GM23338 (cell line): ENCODE results near the gene SYP. TPM values are rescaled to one million over a fixed set of nuclear protein-coding genes. Genes with fewer than 3 reads are reported as not detected.

Source experiments
- ATAC-seq: fragments of 200-7000 bp; cut with Tn5 transposase; 3 replicates; pipeline ENCODE4 v1.9.1; 2020
- DNase-seq: peaks from one replicate; pipeline ENCODE4 v3.0.0-alpha.2; 2015; ENCODE audit warnings: low spot score
- H2AFZ ChIP-seq: fragments of 200-600 bp; sonication (generic); 2 replicates; pipeline ENCODE4 v1.8.0; 2016; ENCODE audit warnings: antibody characterized with exemption, mild to moderate bottlenecking, moderate library complexity
- H3F3A ChIP-seq: fragments of 200-600 bp; sonication (generic); replicated peaks from 2 replicates; pipeline ENCODE4 v1.8.0; 2017; ENCODE audit warnings: antibody characterized with exemption, mixed run types, low read depth
- H3K27ac ChIP-seq: fragments of 200-600 bp; sonication (generic); 2 replicates; pipeline ENCODE4 v1.6.1; 2016; ENCODE audit warnings: low read depth
- H3K27me3 ChIP-seq: fragments of 200-600 bp; sonication (generic); 2 replicates; pipeline ENCODE4 v1.8.0; 2016; ENCODE audit warnings: mild to moderate bottlenecking, mixed run types, moderate library complexity; ENCODE audit not compliant: insufficient read depth
- H3K36me3 ChIP-seq: fragments of 200-600 bp; sonication (generic); 2 replicates; pipeline ENCODE4 v1.8.0; 2016; ENCODE audit warnings: mild to moderate bottlenecking; ENCODE audit not compliant: insufficient read depth
- H3K4me1 ChIP-seq: fragments of 200-600 bp; sonication (generic); 2 replicates; pipeline ENCODE4 v1.8.0; 2016; ENCODE audit warnings: mild to moderate bottlenecking, moderate library complexity; ENCODE audit not compliant: insufficient read depth
- H3K4me2 ChIP-seq: fragments of 200-600 bp; sonication (generic); 2 replicates; pipeline ENCODE4 v1.7.1; 2017; ENCODE audit warnings: mixed run types
- H3K4me3 ChIP-seq: fragments of 200-600 bp; sonication (generic); 2 replicates; pipeline ENCODE4 v1.6.1; 2016; ENCODE audit warnings: mixed run types
- H3K79me2 ChIP-seq: fragments of 200-600 bp; sonication (generic); replicated peaks from 2 replicates; pipeline ENCODE4 v1.8.0; 2017; ENCODE audit warnings: mild to moderate bottlenecking; ENCODE audit not compliant: insufficient read depth
- H3K9me2 ChIP-seq: fragments of 200-600 bp; sonication (generic); 2 replicates; pipeline ENCODE4 v1.8.0; 2017; ENCODE audit not compliant: insufficient read depth
- H4K20me1 ChIP-seq: fragments of 200-600 bp; sonication (generic); replicated peaks from 2 replicates; pipeline ENCODE4 v1.8.0; 2017; ENCODE audit warnings: mild to moderate bottlenecking; ENCODE audit not compliant: insufficient read depth
- H3K27ac Mint-ChIP-seq: 2 replicates; pipeline ENCODE4 v1.8.0; 2020; ENCODE audit warnings: inconsistent platforms, mild to moderate bottlenecking, moderate library complexity, mixed read lengths
- H3K27me3 Mint-ChIP-seq: 3 replicates; pipeline ENCODE4 v1.8.0; 2022; ENCODE audit warnings: low read depth, mild to moderate bottlenecking, moderate library complexity, mixed read lengths, inconsistent platforms; ENCODE audit not compliant: insufficient read depth, poor library complexity
- H3K36me3 Mint-ChIP-seq: 3 replicates; pipeline ENCODE4 v1.8.0; 2021; ENCODE audit warnings: low read depth, mild to moderate bottlenecking, inconsistent platforms, moderate library complexity, mixed read lengths
- H3K4me1 Mint-ChIP-seq: 3 replicates; pipeline ENCODE4 v1.8.0; 2020; ENCODE audit warnings: mild to moderate bottlenecking, inconsistent platforms, mixed read lengths
- H3K4me3 Mint-ChIP-seq: 3 replicates; pipeline ENCODE4 v1.8.0; 2021; ENCODE audit warnings: moderate library complexity, mild to moderate bottlenecking, inconsistent platforms, mixed read lengths
- H3K9me3 Mint-ChIP-seq: 3 replicates; pipeline ENCODE4 v1.8.0; 2020; ENCODE audit warnings: moderate library complexity, mild to moderate bottlenecking, inconsistent platforms, mixed read lengths
- CREB1 ChIP-seq: fragments of 250-450 bp; sonication (Bioruptor Pico); IDR thresholded peaks from 2 replicates; pipeline ENCODE4 v1.5.0; 2020; ENCODE audit warnings: low read depth, mild to moderate bottlenecking, moderate library complexity
- ETS1 ChIP-seq: IDR thresholded peaks from 2 replicates; pipeline ENCODE4 v1.6.1; 2016; ENCODE audit warnings: antibody characterized with exemption
- EZH2 ChIP-seq: fragments of 200-600 bp; sonication (generic); IDR thresholded peaks from one replicate; pipeline ENCODE4 v1.8.0; 2017; ENCODE audit warnings: antibody characterized with exemption, mild to moderate bottlenecking, low read depth; ENCODE audit not compliant: unreplicated experiment
- EZH2phosphoT487 ChIP-seq: fragments of 200-600 bp; sonication (generic); IDR thresholded peaks from one replicate; pipeline ENCODE4 v1.8.1; 2018; ENCODE audit warnings: antibody characterized with exemption; ENCODE audit not compliant: unreplicated experiment
- JUNB ChIP-seq: IDR thresholded peaks from one replicate; pipeline ENCODE4 v1.6.1; 2016; ENCODE audit warnings: antibody characterized with exemption; ENCODE audit not compliant: unreplicated experiment
- NANOG ChIP-seq: IDR thresholded peaks from 2 replicates; pipeline ENCODE4 v1.6.1; 2016; ENCODE audit warnings: antibody characterized with exemption, borderline replicate concordance
- POLR2AphosphoS5 ChIP-seq: IDR thresholded peaks from 2 replicates; pipeline ENCODE4 v1.6.1; 2016; ENCODE audit warnings: antibody characterized with exemption, low read depth
- STAT1 ChIP-seq: IDR thresholded peaks from one replicate; pipeline ENCODE4 v1.6.1; 2016; ENCODE audit warnings: antibody characterized with exemption; ENCODE audit not compliant: unreplicated experiment
- ZNF114 ChIP-seq: fragments of 250-450 bp; sonication (Bioruptor Pico); IDR thresholded peaks from 2 replicates; pipeline ENCODE4 v1.5.0; 2020; ENCODE audit warnings: mild to moderate bottlenecking, moderate library complexity
- ZNF331 ChIP-seq: fragments of 250-450 bp; sonication (Bioruptor Pico); IDR thresholded peaks from 2 replicates; pipeline ENCODE4 v1.5.0; 2020; ENCODE audit warnings: low read depth, mild to moderate bottlenecking, moderate library complexity
- polyA plus RNA-seq: library from polyadenylated mRNA; unstranded; fragments of >200 nt; fragmentation: Nextera tagmentation; extraction: Ambion mirVana; gene quantifications from 2 replicates; pipeline ENCODE4 v1.2.1, GENCODE V29; 2016
- total RNA-seq: library from RNA; depleted of rRNA; stranded (reverse); fragments of >200 nt; shearing (Covaris generic); gene quantifications from 2 replicates; pipeline ENCODE4 v1.2.3, GENCODE V29; 2014
- TF ChIP-seq, protein P1 (sequence below): IDR thresholded peaks from one replicate; pipeline ENCODE4 v1.6.1; 2018; ENCODE audit warnings: antibody characterized with exemption; ENCODE audit not compliant: unreplicated experiment
- TF ChIP-seq, protein P2 (sequence below), 2 experiments: fragments of 200-600 bp in 1 of 2; sonication (generic) in 1 of 2; conservative IDR thresholded peaks; 2 replicates each; pipeline versions ENCODE4 v1.5.1 to v1.6.1; 2016 to 2017; ENCODE audit warnings: antibody characterized with exemption in 2 of 2, low read depth in 2 of 2, mild to moderate bottlenecking in 2 of 2, moderate library complexity in 1 of 2
- TF ChIP-seq, protein P3 (sequence below): fragments of 250-450 bp; sonication (Bioruptor Pico); IDR thresholded peaks from 2 replicates; pipeline ENCODE4 v1.5.0; 2020; ENCODE audit warnings: mild to moderate bottlenecking, moderate library complexity

SYP gene
- total and polyA plus RNA-seq, 2 experiments from 2014 or later = 3.7 to 9.1 TPM

DNA sequence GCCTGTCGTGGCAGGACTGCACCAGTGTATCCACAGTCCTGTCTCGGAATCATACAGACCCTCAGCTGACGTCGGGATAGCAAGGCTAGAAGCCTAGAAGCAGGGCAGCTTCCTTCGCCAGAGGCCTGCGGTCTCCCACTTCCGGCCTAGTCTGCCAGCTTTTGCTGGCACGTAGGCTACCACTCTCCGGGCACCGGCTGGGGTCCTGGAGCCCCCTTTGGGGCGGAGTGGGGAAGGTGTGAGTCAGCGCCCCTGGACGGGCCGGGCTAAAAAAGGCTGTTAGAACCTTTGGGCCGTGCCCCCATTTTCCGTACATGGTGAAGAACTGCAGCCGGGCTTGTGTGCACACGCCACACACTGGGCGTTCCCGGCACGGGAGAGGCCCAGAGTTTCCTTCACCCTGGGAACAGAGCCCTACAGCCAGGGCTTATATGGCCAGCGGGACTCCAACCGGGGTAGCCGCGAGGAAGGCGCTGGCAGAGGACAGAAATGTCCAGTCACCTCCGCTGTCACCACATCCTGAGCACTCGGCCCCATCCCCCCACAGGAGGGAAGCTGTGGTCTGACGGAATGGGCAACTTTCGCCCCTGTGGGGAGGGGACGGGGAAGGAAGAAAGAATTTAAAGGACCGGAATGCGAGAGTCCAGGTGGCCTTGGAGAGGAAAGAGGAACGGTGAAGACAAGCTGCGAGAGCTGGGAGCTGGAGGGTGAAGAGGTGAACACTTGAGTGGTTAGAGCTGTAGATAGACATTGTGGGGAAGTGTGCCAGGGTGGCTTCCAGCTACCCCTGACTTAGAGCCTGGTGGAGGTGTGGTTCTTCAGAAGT is 32.9 kb downstream of the SYP start:
- H3K9me2 ChIP-seq = no peaks in the 10 kb centered on the region
- H3K27me3 ChIP-seq = peaks cover 58% of the 10 kb centered on the region
- peak overlapping the region; percentile 86 for H3K4me2 ChIP-seq
- H2AFZ ChIP-seq = peak overlapping the region; percentile 72; the same call in 1 of the 2 replicates
- DNase-seq (peak; percentile 49), ATAC-seq (peak; percentile 6)
- TF ChIP-seq STAT1 (no peak), ETS1 (no peak), ZNF114 (CRISPR knock-in tag) (no peak), EZH2phosphoT487 (no peak), NANOG (no peak), EZH2 (no peak), CREB1 (no peak), ZNF331 (CRISPR knock-in tag) (no peak), POLR2AphosphoS5 (no peak), JUNB (no peak)
- TF ChIP-seq, protein P1, sequence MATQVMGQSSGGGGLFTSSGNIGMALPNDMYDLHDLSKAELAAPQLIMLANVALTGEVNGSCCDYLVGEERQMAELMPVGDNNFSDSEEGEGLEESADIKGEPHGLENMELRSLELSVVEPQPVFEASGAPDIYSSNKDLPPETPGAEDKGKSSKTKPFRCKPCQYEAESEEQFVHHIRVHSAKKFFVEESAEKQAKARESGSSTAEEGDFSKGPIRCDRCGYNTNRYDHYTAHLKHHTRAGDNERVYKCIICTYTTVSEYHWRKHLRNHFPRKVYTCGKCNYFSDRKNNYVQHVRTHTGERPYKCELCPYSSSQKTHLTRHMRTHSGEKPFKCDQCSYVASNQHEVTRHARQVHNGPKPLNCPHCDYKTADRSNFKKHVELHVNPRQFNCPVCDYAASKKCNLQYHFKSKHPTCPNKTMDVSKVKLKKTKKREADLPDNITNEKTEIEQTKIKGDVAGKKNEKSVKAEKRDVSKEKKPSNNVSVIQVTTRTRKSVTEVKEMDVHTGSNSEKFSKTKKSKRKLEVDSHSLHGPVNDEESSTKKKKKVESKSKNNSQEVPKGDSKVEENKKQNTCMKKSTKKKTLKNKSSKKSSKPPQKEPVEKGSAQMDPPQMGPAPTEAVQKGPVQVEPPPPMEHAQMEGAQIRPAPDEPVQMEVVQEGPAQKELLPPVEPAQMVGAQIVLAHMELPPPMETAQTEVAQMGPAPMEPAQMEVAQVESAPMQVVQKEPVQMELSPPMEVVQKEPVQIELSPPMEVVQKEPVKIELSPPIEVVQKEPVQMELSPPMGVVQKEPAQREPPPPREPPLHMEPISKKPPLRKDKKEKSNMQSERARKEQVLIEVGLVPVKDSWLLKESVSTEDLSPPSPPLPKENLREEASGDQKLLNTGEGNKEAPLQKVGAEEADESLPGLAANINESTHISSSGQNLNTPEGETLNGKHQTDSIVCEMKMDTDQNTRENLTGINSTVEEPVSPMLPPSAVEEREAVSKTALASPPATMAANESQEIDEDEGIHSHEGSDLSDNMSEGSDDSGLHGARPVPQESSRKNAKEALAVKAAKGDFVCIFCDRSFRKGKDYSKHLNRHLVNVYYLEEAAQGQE = no peak
- TF ChIP-seq, protein P2, sequence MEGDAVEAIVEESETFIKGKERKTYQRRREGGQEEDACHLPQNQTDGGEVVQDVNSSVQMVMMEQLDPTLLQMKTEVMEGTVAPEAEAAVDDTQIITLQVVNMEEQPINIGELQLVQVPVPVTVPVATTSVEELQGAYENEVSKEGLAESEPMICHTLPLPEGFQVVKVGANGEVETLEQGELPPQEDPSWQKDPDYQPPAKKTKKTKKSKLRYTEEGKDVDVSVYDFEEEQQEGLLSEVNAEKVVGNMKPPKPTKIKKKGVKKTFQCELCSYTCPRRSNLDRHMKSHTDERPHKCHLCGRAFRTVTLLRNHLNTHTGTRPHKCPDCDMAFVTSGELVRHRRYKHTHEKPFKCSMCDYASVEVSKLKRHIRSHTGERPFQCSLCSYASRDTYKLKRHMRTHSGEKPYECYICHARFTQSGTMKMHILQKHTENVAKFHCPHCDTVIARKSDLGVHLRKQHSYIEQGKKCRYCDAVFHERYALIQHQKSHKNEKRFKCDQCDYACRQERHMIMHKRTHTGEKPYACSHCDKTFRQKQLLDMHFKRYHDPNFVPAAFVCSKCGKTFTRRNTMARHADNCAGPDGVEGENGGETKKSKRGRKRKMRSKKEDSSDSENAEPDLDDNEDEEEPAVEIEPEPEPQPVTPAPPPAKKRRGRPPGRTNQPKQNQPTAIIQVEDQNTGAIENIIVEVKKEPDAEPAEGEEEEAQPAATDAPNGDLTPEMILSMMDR (conservative IDR thresholded peaks at IDR 0.05; ENCODE audit: low read depth in 2 of 2) = no peak
- TF ChIP-seq, protein P3, sequence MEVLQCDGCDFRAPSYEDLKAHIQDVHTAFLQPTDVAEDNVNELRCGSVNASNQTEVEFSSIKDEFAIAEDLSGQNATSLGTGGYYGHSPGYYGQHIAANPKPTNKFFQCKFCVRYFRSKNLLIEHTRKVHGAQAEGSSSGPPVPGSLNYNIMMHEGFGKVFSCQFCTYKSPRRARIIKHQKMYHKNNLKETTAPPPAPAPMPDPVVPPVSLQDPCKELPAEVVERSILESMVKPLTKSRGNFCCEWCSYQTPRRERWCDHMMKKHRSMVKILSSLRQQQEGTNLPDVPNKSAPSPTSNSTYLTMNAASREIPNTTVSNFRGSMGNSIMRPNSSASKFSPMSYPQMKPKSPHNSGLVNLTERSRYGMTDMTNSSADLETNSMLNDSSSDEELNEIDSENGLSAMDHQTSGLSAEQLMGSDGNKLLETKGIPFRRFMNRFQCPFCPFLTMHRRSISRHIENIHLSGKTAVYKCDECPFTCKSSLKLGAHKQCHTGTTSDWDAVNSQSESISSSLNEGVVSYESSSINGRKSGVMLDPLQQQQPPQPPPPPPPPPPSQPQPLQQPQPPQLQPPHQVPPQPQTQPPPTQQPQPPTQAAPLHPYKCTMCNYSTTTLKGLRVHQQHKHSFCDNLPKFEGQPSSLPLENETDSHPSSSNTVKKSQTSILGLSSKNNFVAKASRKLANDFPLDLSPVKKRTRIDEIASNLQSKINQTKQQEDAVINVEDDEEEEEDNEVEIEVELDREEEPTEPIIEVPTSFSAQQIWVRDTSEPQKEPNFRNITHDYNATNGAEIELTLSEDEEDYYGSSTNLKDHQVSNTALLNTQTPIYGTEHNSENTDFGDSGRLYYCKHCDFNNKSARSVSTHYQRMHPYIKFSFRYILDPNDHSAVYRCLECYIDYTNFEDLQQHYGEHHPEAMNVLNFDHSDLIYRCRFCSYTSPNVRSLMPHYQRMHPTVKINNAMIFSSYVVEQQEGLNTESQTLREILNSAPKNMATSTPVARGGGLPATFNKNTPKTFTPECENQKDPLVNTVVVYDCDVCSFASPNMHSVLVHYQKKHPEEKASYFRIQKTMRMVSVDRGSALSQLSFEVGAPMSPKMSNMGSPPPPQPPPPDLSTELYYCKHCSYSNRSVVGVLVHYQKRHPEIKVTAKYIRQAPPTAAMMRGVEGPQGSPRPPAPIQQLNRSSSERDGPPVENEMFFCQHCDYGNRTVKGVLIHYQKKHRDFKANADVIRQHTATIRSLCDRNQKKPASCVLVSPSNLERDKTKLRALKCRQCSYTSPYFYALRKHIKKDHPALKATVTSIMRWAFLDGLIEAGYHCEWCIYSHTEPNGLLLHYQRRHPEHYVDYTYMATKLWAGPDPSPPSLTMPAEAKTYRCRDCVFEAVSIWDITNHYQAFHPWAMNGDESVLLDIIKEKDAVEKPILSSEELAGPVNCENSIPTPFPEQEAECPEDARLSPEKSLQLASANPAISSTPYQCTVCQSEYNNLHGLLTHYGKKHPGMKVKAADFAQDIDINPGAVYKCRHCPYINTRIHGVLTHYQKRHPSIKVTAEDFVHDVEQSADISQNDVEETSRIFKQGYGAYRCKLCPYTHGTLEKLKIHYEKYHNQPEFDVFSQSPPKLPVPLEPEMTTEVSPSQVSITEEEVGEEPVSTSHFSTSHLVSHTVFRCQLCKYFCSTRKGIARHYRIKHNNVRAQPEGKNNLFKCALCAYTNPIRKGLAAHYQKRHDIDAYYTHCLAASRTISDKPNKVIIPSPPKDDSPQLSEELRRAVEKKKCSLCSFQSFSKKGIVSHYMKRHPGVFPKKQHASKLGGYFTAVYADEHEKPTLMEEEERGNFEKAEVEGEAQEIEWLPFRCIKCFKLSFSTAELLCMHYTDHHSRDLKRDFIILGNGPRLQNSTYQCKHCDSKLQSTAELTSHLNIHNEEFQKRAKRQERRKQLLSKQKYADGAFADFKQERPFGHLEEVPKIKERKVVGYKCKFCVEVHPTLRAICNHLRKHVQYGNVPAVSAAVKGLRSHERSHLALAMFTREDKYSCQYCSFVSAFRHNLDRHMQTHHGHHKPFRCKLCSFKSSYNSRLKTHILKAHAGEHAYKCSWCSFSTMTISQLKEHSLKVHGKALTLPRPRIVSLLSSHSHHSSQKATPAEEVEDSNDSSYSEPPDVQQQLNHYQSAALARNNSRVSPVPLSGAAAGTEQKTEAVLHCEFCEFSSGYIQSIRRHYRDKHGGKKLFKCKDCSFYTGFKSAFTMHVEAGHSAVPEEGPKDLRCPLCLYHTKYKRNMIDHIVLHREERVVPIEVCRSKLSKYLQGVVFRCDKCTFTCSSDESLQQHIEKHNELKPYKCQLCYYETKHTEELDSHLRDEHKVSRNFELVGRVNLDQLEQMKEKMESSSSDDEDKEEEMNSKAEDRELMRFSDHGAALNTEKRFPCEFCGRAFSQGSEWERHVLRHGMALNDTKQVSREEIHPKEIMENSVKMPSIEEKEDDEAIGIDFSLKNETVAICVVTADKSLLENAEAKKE (CRISPR knock-in tag) = no peak
- no peaks in the 10 kb centered on the region; the same call in 2 of the 3 replicates for H3K9me3 Mint-ChIP-seq
- H3K36me3 Mint-ChIP-seq = no peaks in the 10 kb centered on the region
- no peaks in the 10 kb centered on the region for H4K20me1 ChIP-seq
- no peak overlapping the region; the same call in 1 of the 2 replicates for H3K27ac Mint-ChIP-seq
- peaks cover 15% of the 10 kb centered on the region for H3K4me1 Mint-ChIP-seq
- H3F3A ChIP-seq = no peaks in the 10 kb centered on the region
- H3K4me1 ChIP-seq = no peaks in the 10 kb centered on the region; the same call in 1 of the 2 replicates
- peaks cover 32% of the 10 kb centered on the region for H3K27me3 Mint-ChIP-seq
- peak overlapping the region; percentile 59 for H3K4me3 ChIP-seq
- no peak overlapping the region for H3K27ac ChIP-seq
- no peaks in the 10 kb centered on the region for H3K36me3 ChIP-seq
- H3K4me3 Mint-ChIP-seq = peak overlapping the region; percentile 72
- no peaks in the 10 kb centered on the region for H3K79me2 ChIP-seq
